NCI-H446 (cell line): ENCODE results near the gene SLC41A3.
"Not testable (repeated sequence)": the region's sequence is repeated elsewhere in the genome, so short reads cannot be mapped to it uniquely, and the experiment has no call there.

ENCODE experiments used
- DNase-seq, 2 experiments: peaks; one replicate each; lab custom pipeline; 2025; lab: John Stamatoyannopoulos, UW

SLC41A3 gene

DNA sequence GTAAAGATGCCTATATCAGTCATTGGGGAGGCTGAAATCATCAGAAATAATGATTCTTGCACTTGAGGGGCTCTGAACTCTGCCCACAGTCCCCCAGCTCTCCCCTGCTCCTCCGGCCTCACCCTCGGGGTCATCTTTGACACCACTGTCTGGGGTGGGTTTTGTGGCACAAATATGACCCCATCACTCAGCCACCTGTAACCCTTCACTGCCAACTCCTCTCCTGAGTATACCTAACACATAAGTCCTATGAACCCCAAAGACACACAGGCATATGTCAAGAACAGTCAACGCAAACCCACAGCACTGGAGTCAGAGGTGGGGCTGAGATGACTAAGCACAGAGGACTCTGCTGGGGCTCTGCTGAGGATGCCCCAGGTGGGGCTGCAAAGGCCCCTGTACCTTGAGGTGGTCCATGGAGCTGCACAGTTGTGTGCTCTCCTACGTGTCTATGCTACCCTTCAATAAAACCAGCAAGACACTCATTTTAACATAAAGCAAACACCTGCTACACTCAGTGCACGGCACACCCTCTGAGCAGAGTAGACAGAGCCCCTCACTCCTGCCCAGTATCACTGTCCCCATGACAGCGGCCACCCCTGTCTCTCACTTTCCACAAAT, 29.9 kb downstream of the SLC41A3 start:
- DNase-seq: no peak

GRCh38 chr3:126053513-126053912, 30.4 kb downstream of the SLC41A3 start:
- DNase-seq: no peak

- DNase-seq: no peak
These were observed 31.5 kb downstream of the SLC41A3 start for GRCh38 chr3:126052196-126053058.

DNA sequence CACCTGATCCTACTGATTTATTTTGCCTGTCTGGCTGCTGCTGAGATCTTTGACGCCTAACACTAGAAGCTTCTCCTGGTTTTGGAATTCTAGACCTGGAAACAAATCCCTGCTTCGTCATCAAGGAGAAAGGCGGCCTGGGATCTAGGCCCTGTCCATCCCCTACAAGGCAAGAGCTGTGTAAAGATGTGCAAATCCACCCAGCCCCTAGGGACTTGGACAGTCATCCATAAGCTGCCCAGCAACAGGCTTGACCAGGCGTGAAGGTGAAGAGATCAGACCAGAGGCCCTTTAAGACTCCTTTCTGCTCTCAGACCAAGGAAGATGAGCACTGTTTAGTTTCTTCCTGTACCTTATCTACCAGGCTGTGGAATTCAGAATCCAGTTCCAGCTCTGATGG, 32.2 kb downstream of the SLC41A3 start:
- DNase-seq: no peak

DNA sequence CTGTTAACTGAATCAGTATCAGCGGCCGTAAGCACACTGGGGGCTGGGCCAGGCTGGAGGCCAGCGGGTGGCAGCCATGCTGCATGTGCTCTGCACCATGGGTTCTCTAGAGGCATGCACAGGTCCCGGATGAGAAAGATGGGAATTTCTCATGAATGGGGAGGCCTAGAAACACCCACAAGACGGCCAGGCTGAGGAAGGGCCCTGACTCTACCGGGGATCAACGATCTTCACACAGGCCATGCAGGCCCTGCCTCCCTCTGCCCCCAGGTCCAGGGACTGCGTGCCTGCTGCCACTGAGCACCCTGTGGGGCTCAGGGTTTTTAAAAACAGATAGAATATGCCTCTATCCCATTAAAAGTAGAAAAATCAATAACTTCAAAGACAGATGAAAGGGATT, 32.7 kb downstream of the SLC41A3 start:
- DNase-seq: no peak

DNA sequence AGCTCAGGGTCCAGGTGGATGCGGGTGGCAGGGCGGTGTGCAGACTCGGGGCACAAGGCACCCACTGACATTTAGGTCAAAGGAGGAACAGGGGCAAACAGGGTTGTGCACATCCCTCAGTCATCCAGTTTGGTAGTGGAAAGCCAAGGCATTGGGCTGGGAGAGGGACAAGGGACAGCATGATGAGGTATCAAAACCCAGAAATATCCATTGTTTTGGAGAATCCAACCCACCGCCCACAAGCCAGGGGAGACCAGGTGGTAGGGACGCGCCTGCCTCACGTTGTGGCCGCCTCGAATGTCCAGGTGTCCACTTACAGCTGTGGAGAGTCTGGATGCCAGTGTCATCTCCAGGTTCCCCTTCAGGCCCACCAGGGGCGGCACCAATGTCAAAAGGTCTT, 33.3 kb downstream of the SLC41A3 start:
- DNase-seq: no peak

- no peak for DNase-seq
These were observed 33.9 kb downstream of the SLC41A3 start for GRCh38 chr3:126050050-126050392.

DNA sequence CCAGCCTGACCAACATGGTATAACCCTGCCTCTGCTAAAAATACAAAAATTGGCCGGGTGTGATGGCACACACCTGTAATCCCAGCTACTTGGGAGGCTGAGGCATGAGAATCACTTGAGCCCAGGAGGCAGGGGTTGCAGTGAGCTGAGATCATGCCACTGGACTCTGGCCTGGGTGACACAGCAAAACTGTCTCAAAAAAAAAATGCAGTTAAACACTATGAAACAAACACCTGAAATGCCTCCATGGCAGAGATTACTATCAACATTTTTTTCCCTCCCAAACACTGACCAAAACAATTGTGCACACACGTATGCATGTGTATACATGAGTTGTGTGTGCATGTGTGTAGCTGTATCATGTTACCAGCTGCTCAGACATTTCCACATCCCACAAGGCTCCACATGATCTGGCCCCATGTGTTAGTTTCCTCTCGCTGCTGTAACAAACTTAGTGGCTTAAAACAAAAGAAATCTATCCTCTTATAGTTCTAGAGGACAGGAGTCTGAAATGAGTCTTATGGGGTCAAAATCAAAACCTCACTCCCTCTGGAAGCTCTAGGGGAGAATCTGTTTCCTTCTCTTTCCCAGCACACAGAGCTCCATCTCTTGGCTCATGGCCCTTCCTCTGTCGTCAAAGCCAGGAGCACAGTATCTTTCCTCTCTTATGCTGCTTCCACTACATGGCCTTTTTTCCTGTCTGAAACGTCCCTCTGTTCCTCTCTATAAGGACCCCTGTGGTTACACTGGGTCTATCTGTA, 34.5 kb downstream of the SLC41A3 start:
- no peak for DNase-seq

- DNase-seq: no peak
These were observed 43.5 kb downstream of the SLC41A3 start for GRCh38 chr3:126040386-126040785.

DNA sequence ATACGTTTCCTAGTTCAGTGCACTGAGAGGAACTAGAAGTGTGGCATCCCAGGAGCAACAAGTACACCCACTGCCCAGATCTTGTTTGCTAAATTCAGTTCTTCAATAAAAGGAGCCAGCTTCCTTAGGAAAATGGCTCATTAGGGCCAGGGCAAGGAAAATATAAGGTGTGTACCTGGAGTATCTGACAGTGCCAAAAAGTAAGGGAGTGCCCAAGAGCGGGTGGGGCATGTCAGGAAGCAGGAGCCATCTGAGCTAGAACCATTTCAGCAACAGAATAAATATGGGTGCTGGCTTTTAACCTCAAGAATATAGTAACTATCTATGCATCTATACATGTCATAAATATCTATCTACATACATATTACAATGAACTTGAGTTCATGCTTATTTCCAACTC, 44.1 kb downstream of the SLC41A3 start:
- DNase-seq: no peak

DNA sequence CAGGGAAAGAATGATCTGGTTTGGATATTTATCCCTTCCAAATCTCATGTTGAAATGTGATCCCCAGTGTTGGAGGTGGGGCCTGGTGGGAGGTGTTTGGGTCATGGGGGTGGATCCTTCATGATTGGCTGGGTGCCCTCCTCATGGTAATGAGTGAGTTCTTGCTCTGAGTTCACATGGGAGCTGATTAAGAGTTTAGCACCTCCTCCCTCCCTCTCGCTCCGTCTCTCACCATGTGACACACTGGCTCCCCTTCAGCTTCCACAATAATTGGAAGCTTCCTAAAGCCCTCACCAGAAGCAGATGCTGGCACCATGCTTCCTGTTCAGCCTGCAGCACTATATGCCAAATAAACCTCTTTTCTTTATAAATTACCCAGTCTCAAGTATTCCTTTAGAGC, 45.1 kb downstream of the SLC41A3 start:
- not testable (repeated sequence) for DNase-seq

GRCh38 chr3:126036056-126036549, 47.8 kb downstream of the SLC41A3 start:
- DNase-seq: no peak

DNA sequence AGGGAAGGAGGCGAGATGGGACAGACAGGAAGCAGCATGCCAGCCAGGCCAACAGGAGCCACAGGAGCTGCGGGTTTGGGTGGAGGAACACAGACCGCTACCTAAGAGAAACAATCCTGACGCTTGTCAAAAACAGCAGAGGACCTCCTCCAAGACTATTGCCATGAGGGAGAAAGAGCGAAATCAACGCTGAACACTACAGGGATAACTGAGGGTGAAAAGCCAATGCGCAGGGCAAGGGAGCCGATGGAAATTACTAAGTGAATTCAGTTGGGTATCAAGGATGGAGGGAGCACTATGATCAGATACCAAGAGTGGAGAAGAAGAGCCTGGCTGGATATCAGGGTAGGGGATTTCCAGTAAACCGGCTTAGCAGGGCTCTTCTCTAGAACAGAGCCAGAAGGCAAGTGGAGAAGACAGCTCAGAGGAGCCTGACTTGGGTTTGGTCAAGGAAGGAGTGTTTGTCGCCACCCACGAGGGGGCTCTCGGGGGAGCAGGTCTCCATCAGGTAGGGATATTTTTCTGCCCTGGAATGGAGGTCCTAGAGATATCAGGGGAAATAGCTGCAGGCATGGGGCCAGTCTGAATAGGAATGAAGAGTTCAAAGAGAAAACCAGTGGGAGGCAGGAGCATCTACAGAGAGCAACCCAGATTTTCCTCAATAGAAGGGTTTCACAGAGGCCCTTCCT, 48.4 kb downstream of the SLC41A3 start:
- no peak for DNase-seq

DNA sequence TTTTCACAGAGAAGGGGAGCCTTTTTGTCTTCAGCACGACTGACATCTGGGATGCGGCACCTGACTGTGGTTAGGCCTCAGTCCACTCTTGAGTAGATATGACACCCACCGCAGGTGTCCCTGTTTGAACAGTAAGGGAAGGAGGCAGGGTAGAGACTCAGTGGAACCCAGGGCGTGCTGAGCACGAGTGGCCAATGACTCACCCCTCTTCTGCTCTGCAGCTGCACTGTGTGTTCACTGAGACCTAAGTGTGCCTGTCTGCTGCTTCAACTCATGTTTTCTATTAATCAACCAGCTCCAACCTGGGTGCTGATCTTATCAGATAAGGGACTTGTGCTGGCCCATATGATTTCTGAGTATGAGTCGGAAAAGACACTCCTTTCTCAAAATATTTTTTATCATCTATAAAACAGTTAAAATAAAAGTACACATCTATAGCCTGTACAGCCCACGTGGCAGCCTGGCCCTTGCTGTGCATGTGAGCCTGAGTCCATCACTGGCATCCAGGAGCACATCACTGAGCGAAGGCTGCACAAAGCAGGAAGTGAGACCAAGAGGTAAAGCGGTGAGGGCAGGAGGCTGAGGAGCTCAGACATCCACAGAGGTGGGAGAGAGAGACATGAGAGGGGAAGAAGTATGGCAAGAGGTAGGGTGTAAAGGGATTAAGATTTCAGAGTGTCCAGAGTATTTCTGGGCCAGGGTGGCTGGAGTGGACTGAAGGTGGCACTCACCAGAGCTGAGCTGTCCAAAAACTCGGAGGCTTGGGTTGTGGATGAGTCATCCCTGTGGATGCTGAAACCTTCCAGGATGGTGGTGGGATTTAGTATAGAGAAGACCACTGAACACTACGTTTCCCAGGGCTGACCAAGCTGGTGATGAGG, 49.2 kb downstream of the SLC41A3 start:
- no peak for DNase-seq

- no peak for DNase-seq
These were observed 50.2 kb downstream of the SLC41A3 start for GRCh38 chr3:126033765-126034164.

DNA sequence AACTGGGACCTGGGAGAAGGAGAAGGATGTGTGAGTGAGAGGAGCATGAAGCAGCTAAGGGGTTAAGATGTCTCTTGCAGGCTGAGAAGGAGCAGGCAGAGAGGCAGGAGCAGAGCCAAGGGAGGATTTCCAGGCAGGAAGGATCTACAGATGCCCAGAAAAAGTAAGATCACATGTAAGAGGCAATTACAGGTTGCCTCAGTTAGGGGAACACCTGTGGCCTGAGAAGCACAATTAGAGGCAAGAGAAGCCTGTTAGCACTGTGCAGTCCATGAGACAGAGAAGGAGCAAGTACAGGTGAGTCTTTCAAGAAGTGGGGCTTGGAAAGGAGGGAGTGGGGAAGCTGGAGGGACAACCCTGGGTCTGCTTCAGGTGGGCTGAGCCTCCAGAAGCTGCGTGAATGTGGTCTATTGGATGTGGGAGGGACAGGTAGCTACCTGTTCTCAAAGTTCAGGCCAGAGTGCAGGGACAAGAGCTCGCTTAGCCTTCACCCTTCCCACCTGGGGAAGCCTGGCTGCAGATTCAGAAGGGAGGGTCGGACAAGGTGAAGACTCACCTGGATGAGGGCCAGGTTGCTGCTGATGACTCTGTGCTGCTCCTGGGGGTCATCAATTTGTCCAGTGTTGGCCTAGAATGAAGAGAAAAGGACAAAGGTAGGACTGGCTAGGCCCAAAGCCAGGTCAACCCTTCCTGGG, 50.7 kb downstream of the SLC41A3 start:
- DNase-seq: no peak

GRCh38 chr3:126031981-126032471, 51.9 kb downstream of the SLC41A3 start:
- DNase-seq: no peak

DNA sequence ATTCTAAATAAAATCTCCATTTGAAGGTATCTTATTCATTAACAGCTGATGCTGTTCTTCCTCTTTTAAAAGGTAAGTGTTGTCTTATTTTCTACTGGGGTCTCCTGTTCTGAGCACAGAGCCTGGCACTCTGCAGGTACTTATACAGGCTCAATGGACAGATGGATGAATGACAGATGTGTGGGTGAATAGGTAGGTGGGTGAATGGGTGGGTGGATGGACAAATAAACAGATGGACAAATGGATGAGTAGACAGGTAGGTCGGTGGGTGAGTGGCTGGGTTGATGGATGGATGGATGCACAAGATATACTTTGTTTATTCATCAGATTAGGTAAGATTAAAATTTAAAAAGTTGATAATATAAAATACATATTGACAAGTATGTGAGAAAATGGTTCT, 53.5 kb downstream of the SLC41A3 start:
- no peak for DNase-seq

DNA sequence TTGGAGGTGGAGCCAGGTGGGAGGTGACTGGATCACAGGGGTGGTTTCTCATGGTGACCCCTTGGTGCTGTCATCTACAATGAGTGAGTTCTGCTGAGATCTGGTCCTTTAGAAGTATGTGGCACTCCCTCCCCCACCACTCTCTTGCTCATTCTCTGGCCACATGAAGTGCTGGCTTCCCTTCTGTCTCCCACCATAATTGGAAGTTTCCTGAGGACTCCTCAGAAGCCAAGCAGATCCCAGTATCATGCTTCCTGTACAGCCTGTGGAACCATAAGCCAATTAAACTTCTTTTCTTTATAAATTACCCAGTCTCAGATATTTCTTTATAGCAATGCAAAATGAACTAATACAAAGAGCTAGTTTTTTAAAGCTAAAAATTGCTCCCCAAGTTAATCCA, 54.7 kb downstream of the SLC41A3 start:
- DNase-seq: no peak

- DNase-seq: no peak
These were observed 55.8 kb downstream of the SLC41A3 start for GRCh38 chr3:126028096-126028495.
